Dendritic cell treated with granulocyte-macrophage colony-stimulating factor and Interleukin-4, amounts not matched to agents 40 ng/mL and 50 ng/mL, for 4 days (primary cell): ENCODE results near the gene IGSF21.

Experiments used
- H3K27ac Mint-ChIP-seq: one replicate; pipeline ENCODE4 v1.8.0; 2022; ENCODE audit warnings: mild to moderate bottlenecking, mixed read lengths
- H3K27me3 Mint-ChIP-seq: one replicate; pipeline ENCODE4 v1.8.0; 2022; ENCODE audit warnings: mild to moderate bottlenecking, mixed read lengths
- H3K36me3 Mint-ChIP-seq: one replicate; pipeline ENCODE4 v1.8.0; 2022; ENCODE audit warnings: low read depth, mixed read lengths
- H3K4me1 Mint-ChIP-seq: one replicate; pipeline ENCODE4 v1.8.0; 2022; ENCODE audit warnings: low read depth, mixed read lengths
- H3K4me3 Mint-ChIP-seq: one replicate; pipeline ENCODE4 v1.8.0; 2022; ENCODE audit warnings: mild to moderate bottlenecking, moderate library complexity, mixed read lengths
- H3K9me3 Mint-ChIP-seq: one replicate; pipeline ENCODE4 v1.8.0; 2022; ENCODE audit warnings: mixed read lengths
- intact Hi-C: fragments of 100-400 bp; cut with micrococcal nuclease; formaldehyde crosslinking; loops from one replicate; pipeline ENCODE4 v1.15.0; 2022

IGSF21 gene

GRCh38 chr1:18134324-18135046 lies 26.9 kb downstream of the IGSF21 start:
- no peak overlapping the region for H3K4me3 Mint-ChIP-seq
- intact Hi-C loops, result no loop called here
- H3K4me1 Mint-ChIP-seq, result no peaks in the 10 kb centered on the region
- H3K27ac Mint-ChIP-seq, result no peak overlapping the region
- no peaks in the 10 kb centered on the region for H3K36me3 Mint-ChIP-seq
- no peaks in the 10 kb centered on the region for H3K9me3 Mint-ChIP-seq
- peaks cover 22% of the 10 kb centered on the region for H3K27me3 Mint-ChIP-seq

GRCh38 chr1:18137759-18138345 lies 30.3 kb downstream of the IGSF21 start:
- Mint-ChIP-seq H3K9me3 (no peaks in the 10 kb centered on the region), H3K36me3 (no peaks in the 10 kb centered on the region), H3K27me3 (peaks cover 24% of the 10 kb centered on the region), H3K4me3 (no peak overlapping the region), H3K4me1 (no peaks in the 10 kb centered on the region), H3K27ac (no peak overlapping the region)
- intact Hi-C loops, result no loop called here

GRCh38 chr1:18139198-18139981 lies 31.8 kb downstream of the IGSF21 start:
- Mint-ChIP-seq H3K27ac (no peak overlapping the region), H3K4me1 (no peaks in the 10 kb centered on the region), H3K27me3 (peaks cover 21% of the 10 kb centered on the region), H3K4me3 (no peak overlapping the region), H3K9me3 (no peaks in the 10 kb centered on the region), H3K36me3 (no peaks in the 10 kb centered on the region)
- intact Hi-C loops, result no loop called here

- Mint-ChIP-seq H3K36me3 (no peaks in the 10 kb centered on the region), H3K27ac (no peak overlapping the region), H3K9me3 (no peaks in the 10 kb centered on the region), H3K4me3 (no peak overlapping the region), H3K4me1 (no peaks in the 10 kb centered on the region), H3K27me3 (peaks cover 17% of the 10 kb centered on the region)
- intact Hi-C loops, result no loop called here
These were observed 32.8 kb downstream of the IGSF21 start for GRCh38 chr1:18140411-18140810.

GRCh38 chr1:18141661-18142060 lies 34.1 kb downstream of the IGSF21 start:
- Mint-ChIP-seq H3K27me3 (peaks cover 17% of the 10 kb centered on the region), H3K36me3 (no peaks in the 10 kb centered on the region), H3K27ac (no peak overlapping the region), H3K4me1 (no peaks in the 10 kb centered on the region), H3K4me3 (no peak overlapping the region), H3K9me3 (no peaks in the 10 kb centered on the region)
- intact Hi-C loops, result no loop called here

- H3K4me1 Mint-ChIP-seq, result no peaks in the 10 kb centered on the region
- H3K4me3 Mint-ChIP-seq, result no peak overlapping the region
- peaks cover 24% of the 10 kb centered on the region for H3K27me3 Mint-ChIP-seq
- H3K27ac Mint-ChIP-seq, result no peak overlapping the region
- no peaks in the 10 kb centered on the region for H3K36me3 Mint-ChIP-seq
- intact Hi-C loops, result no loop called here
- H3K9me3 Mint-ChIP-seq, result no peaks in the 10 kb centered on the region
These were observed 34.9 kb downstream of the IGSF21 start for GRCh38 chr1:18142471-18142870.

- H3K27ac Mint-ChIP-seq, result no peak overlapping the region
- H3K36me3 Mint-ChIP-seq, result no peaks in the 10 kb centered on the region
- H3K9me3 Mint-ChIP-seq, result no peaks in the 10 kb centered on the region
- H3K4me3 Mint-ChIP-seq, result no peak overlapping the region
- intact Hi-C loops, result no loop called here
- no peaks in the 10 kb centered on the region for H3K4me1 Mint-ChIP-seq
- H3K27me3 Mint-ChIP-seq, result peaks cover 24% of the 10 kb centered on the region
These were observed 35.4 kb downstream of the IGSF21 start for GRCh38 chr1:18142969-18143368.

GRCh38 chr1:18144062-18144461 lies 36.5 kb downstream of the IGSF21 start:
- intact Hi-C loops, result no loop called here
- Mint-ChIP-seq H3K4me1 (no peaks in the 10 kb centered on the region), H3K4me3 (no peak overlapping the region), H3K36me3 (no peaks in the 10 kb centered on the region), H3K27ac (no peak overlapping the region), H3K9me3 (no peaks in the 10 kb centered on the region), H3K27me3 (peaks cover 23% of the 10 kb centered on the region)

GRCh38 chr1:18144916-18145647 lies 37.5 kb downstream of the IGSF21 start:
- intact Hi-C loops, result no loop called here
- Mint-ChIP-seq H3K4me3 (no peak overlapping the region), H3K27ac (no peak overlapping the region), H3K4me1 (no peaks in the 10 kb centered on the region), H3K27me3 (peaks cover 24% of the 10 kb centered on the region), H3K36me3 (no peaks in the 10 kb centered on the region), H3K9me3 (no peaks in the 10 kb centered on the region)

- H3K4me3 Mint-ChIP-seq, result no peak overlapping the region
- no peaks in the 10 kb centered on the region for H3K4me1 Mint-ChIP-seq
- H3K9me3 Mint-ChIP-seq, result no peaks in the 10 kb centered on the region
- H3K27me3 Mint-ChIP-seq, result peaks cover 21% of the 10 kb centered on the region
- no peaks in the 10 kb centered on the region for H3K36me3 Mint-ChIP-seq
- intact Hi-C loops, result no loop called here
- no peak overlapping the region for H3K27ac Mint-ChIP-seq
These were observed 38.4 kb downstream of the IGSF21 start for GRCh38 chr1:18145851-18146618.

GRCh38 chr1:18146886-18147285 lies 39.3 kb downstream of the IGSF21 start:
- no peak overlapping the region for H3K27ac Mint-ChIP-seq
- H3K4me3 Mint-ChIP-seq, result no peak overlapping the region
- H3K4me1 Mint-ChIP-seq, result no peaks in the 10 kb centered on the region
- H3K27me3 Mint-ChIP-seq, result peaks cover 21% of the 10 kb centered on the region
- no peaks in the 10 kb centered on the region for H3K36me3 Mint-ChIP-seq
- no peaks in the 10 kb centered on the region for H3K9me3 Mint-ChIP-seq
- intact Hi-C loops, result no loop called here

GRCh38 chr1:18147672-18148071 lies 40.1 kb downstream of the IGSF21 start:
- Mint-ChIP-seq H3K27ac (no peak overlapping the region), H3K4me3 (no peak overlapping the region), H3K27me3 (peaks cover 21% of the 10 kb centered on the region), H3K36me3 (no peaks in the 10 kb centered on the region), H3K4me1 (no peaks in the 10 kb centered on the region), H3K9me3 (no peaks in the 10 kb centered on the region)
- intact Hi-C loops, result no loop called here

GRCh38 chr1:18148461-18148860 lies 40.9 kb downstream of the IGSF21 start:
- intact Hi-C loops, result no loop called here

More at GRCh38 chr1:18148461-18148860, 40.9 kb downstream of the IGSF21 start:
- H3K36me3 Mint-ChIP-seq, result no peaks in the 10 kb centered on the region
- no peaks in the 10 kb centered on the region for H3K9me3 Mint-ChIP-seq
- no peak overlapping the region for H3K4me3 Mint-ChIP-seq
- peaks cover 22% of the 10 kb centered on the region for H3K27me3 Mint-ChIP-seq
- no peaks in the 10 kb centered on the region for H3K4me1 Mint-ChIP-seq
- H3K27ac Mint-ChIP-seq, result no peak overlapping the region
